Suprapubic skin (tissue), 4 donors: ENCODE results near the gene SLC36A3.

Source experiments
- CTCF ChIP-seq, 2 donors: fragments of 200-600 bp in 1 of 2; fragments of 450-650 bp in 1 of 2; sonication (generic) in 1 of 2; IDR thresholded peaks; one replicate each; pipeline ENCODE4 v1.5.1; 2016 to 2019; ENCODE audit warnings: antibody characterized with exemption in 2 of 2, mild to moderate bottlenecking in 1 of 2, moderate library complexity in 1 of 2
- POLR2A ChIP-seq, 2 donors: fragments of 450-650 bp; IDR thresholded peaks; one replicate each; pipeline ENCODE4 v1.6.1; 2017; ENCODE audit warnings: antibody characterized with exemption in 2 of 2, mild to moderate bottlenecking in 2 of 2, moderate library complexity in 2 of 2
- POLR2AphosphoS5 ChIP-seq, 3 donors: sonication (generic); formaldehyde crosslinking; IDR thresholded peaks; one replicate each; pipeline ENCODE4 v1.6.1; 2017; ENCODE audit warnings: antibody characterized with exemption in 3 of 3

GRCh38 chr5:151298063-151298855, 5.3 kb downstream of the SLC36A3 start:
- TF ChIP-seq CTCF (IDR thresholded peaks at IDR 0.05) (no peak), POLR2A (IDR thresholded peaks at IDR 0.05) (no peak), POLR2AphosphoS5 (IDR thresholded peaks at IDR 0.05) (no peak)
